Loucy (cell line): Measurements from ENCODE around the gene ABCF1.

ENCODE experiments used
- H2AFZ ChIP-seq: fragments of 200-600 bp; sonication (generic); 2 replicates; pipeline ENCODE4 v1.6.0; 2016; ENCODE audit warnings: antibody characterized with exemption, mild to moderate bottlenecking, low read length, moderate library complexity
- H3F3A ChIP-seq: fragments of 200-600 bp; 2 replicates; pipeline ENCODE4 v1.6.0; 2016; ENCODE audit warnings: antibody characterized with exemption, low read depth, mild to moderate bottlenecking
- H3K27me3 ChIP-seq: fragments of 200-600 bp; sonication (generic); 2 replicates; pipeline ENCODE4 v1.6.1; 2014; ENCODE audit warnings: low read length, mild to moderate bottlenecking; ENCODE audit not compliant: insufficient read depth, poor library complexity, severe bottlenecking
- H3K36me3 ChIP-seq: fragments of 200-600 bp; sonication (generic); 2 replicates; pipeline ENCODE4 v1.6.1; 2016; ENCODE audit warnings: low read length; ENCODE audit not compliant: insufficient read depth
- H3K4me1 ChIP-seq: fragments of 200-600 bp; sonication (generic); 2 replicates; pipeline ENCODE4 v1.5.1; 2014; ENCODE audit warnings: low read length, mild to moderate bottlenecking; ENCODE audit not compliant: insufficient read depth, poor library complexity, severe bottlenecking
- H3K4me2 ChIP-seq: fragments of 200-600 bp; sonication (generic); 2 replicates; pipeline ENCODE4 v1.6.0; 2014; ENCODE audit warnings: antibody characterized with exemption, low read length, low read depth, mild to moderate bottlenecking; ENCODE audit not compliant: poor library complexity, severe bottlenecking
- H3K4me3 ChIP-seq: fragments of 200-600 bp; sonication (generic); 2 replicates; pipeline ENCODE4 v1.5.1; 2014; ENCODE audit warnings: low read length, mild to moderate bottlenecking, mixed read lengths; ENCODE audit not compliant: poor library complexity, severe bottlenecking
- H3K79me2 ChIP-seq: fragments of 200-600 bp; sonication (generic); 2 replicates; pipeline ENCODE4 v1.6.1; 2014; ENCODE audit warnings: low read length; ENCODE audit not compliant: insufficient read depth
- H3K9ac ChIP-seq: fragments of 200-600 bp; sonication (generic); 2 replicates; pipeline ENCODE4 v1.6.0; 2014; ENCODE audit warnings: mild to moderate bottlenecking, low read depth, low read length, moderate library complexity; ENCODE audit not compliant: poor library complexity, severe bottlenecking
- H3K9me2 ChIP-seq: fragments of 200-600 bp; sonication (generic); replicated peaks from 2 replicates; pipeline ENCODE4 v1.6.1; 2016; ENCODE audit warnings: low read depth, low read length, mixed read lengths
- H3K9me3 ChIP-seq: fragments of 200-600 bp; sonication (generic); 2 replicates; pipeline ENCODE4 v1.6.1; 2014; ENCODE audit warnings: mild to moderate bottlenecking, antibody characterized with exemption, low read length, low read depth; ENCODE audit not compliant: insufficient read depth
- H4K20me1 ChIP-seq: fragments of 200-600 bp; sonication (generic); 2 replicates; pipeline ENCODE4 v1.6.0; 2014; ENCODE audit warnings: antibody characterized with exemption, low read length, mild to moderate bottlenecking; ENCODE audit not compliant: insufficient read depth, poor library complexity, severe bottlenecking
- EZH2phosphoT487 ChIP-seq: fragments of 200-600 bp; IDR thresholded peaks from 2 replicates; pipeline ENCODE4 v1.6.1; 2018; ENCODE audit warnings: antibody characterized with exemption, mild to moderate bottlenecking, moderate library complexity, borderline replicate concordance
- TF ChIP-seq, protein P1 (sequence below): fragments of 200-600 bp; sonication (generic); conservative IDR thresholded peaks from 2 replicates; pipeline ENCODE4 v1.5.1; 2014; ENCODE audit warnings: mild to moderate bottlenecking, antibody characterized with exemption, low read length

The ABCF1 gene

DNA sequence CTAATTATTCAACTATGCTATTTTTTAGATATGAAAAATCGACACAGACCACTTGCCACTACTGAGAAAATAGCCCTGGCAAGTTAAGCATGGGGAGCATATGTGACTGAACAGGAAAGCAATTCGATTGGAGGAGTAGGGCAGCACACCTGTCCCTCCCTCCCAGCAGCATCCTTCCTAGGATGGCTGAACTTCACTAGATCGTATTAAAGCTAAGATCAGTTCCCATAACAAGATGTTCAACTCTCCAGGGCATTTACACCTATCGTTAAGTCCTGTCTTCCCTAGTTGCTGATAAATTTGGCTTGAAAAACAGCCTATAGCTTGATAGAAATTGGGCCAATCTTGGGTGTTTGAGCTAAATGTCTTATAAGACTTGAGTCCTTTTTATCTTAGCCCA, 38.8 kb downstream of the ABCF1 start:
- H3K9me3 ChIP-seq = no peaks in the 10 kb centered on the region
- peaks cover 11% of the 10 kb centered on the region; the same call in 1 of the 2 replicates for H3F3A ChIP-seq
- H2AFZ ChIP-seq = no peak overlapping the region
- peaks cover under 1% of the 10 kb centered on the region for H3K27me3 ChIP-seq
- H3K4me2 ChIP-seq = no peak overlapping the region
- TF ChIP-seq, protein P1, sequence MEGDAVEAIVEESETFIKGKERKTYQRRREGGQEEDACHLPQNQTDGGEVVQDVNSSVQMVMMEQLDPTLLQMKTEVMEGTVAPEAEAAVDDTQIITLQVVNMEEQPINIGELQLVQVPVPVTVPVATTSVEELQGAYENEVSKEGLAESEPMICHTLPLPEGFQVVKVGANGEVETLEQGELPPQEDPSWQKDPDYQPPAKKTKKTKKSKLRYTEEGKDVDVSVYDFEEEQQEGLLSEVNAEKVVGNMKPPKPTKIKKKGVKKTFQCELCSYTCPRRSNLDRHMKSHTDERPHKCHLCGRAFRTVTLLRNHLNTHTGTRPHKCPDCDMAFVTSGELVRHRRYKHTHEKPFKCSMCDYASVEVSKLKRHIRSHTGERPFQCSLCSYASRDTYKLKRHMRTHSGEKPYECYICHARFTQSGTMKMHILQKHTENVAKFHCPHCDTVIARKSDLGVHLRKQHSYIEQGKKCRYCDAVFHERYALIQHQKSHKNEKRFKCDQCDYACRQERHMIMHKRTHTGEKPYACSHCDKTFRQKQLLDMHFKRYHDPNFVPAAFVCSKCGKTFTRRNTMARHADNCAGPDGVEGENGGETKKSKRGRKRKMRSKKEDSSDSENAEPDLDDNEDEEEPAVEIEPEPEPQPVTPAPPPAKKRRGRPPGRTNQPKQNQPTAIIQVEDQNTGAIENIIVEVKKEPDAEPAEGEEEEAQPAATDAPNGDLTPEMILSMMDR = no peak
- no peak for TF ChIP-seq EZH2phosphoT487
- no peaks in the 10 kb centered on the region for H3K9me2 ChIP-seq
- H4K20me1 ChIP-seq = peaks cover 48% of the 10 kb centered on the region
- peaks cover 21% of the 10 kb centered on the region for H3K4me1 ChIP-seq
- peaks cover 22% of the 10 kb centered on the region; the same call in 1 of the 2 replicates for H3K36me3 ChIP-seq
- H3K79me2 ChIP-seq = peaks cover 34% of the 10 kb centered on the region
- no peak overlapping the region for H3K9ac ChIP-seq
- no peak overlapping the region for H3K4me3 ChIP-seq

DNA sequence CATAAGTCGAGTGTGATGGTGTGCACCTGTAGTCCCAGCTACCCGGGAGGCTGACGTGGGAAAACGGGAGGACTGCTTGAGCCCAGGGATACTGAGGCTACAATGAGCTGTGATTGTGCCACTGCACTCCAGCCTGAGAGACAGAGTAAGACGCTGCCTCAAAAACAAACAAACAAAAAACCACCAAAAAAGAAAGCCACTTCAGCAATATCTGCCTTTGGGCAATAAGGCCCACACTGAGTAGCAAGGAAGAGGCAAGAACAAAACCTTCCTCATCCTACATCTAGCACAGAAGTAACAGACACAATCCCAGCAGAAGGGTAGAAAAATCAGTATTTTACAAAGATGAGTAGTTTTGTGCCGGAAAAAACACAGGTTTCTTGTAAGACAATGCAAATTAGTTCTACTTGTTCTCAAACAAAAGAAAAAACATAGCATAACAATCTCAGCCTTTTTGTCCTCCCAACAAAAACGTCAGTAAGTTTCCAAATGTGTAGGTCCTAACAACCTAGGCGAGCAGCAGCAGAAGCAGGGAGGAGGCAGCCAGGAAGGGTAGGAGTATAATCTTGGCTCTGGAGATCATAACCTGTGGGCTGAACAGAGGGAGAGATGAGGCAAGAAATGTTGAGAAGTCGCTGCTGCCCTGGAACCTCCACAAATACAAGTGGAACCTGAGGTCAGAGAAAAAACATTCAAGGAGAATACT, 40.1 kb downstream of the ABCF1 start:
- Histone ChIP-seq H3F3A (peaks cover 15% of the 10 kb centered on the region; the same call in 1 of the 2 replicates), H2AFZ (no peak overlapping the region), H3K9me2 (no peaks in the 10 kb centered on the region), H3K9ac (no peak overlapping the region), H3K9me3 (no peaks in the 10 kb centered on the region), H3K4me2 (no peak overlapping the region), H3K27me3 (peaks cover 13% of the 10 kb centered on the region), H3K4me1 (peaks cover 21% of the 10 kb centered on the region), H3K4me3 (no peak overlapping the region), H3K79me2 (peaks cover 46% of the 10 kb centered on the region), H4K20me1 (peaks cover 54% of the 10 kb centered on the region), H3K36me3 (peaks cover 21% of the 10 kb centered on the region)
- no peak for TF ChIP-seq EZH2phosphoT487
- TF ChIP-seq, protein P1 = no peak

DNA sequence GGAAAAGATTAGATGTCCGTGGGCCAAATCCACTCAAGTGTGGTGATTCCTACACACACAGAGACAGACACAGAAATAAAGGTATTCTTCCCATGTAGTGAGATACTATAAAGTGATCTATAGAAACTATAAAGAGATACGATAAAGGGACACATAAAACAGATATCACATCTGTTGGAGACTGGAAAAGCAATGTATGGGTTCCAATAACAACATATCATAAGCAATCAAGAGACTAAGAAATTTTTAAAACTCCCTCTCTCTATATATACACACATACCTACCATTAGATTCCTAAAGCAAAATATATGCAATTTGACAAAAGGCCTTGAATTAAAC, 40.6 kb downstream of the ABCF1 start:
- Histone ChIP-seq H3F3A (peaks cover 15% of the 10 kb centered on the region; the same call in 1 of the 2 replicates), H3K79me2 (peaks cover 52% of the 10 kb centered on the region)
- no peak for TF ChIP-seq EZH2phosphoT487
- TF ChIP-seq, protein P1 = no peak

More for the DNA sequence above, 40.6 kb downstream of the ABCF1 start:
- no peaks in the 10 kb centered on the region for H3K9me2 ChIP-seq
- peaks cover 18% of the 10 kb centered on the region for H3K27me3 ChIP-seq
- H3K36me3 ChIP-seq = peaks cover 21% of the 10 kb centered on the region
- no peak overlapping the region for H3K4me2 ChIP-seq
- no peaks in the 10 kb centered on the region for H3K9me3 ChIP-seq
- H2AFZ ChIP-seq = no peak overlapping the region
- H3K4me1 ChIP-seq = peaks cover 21% of the 10 kb centered on the region
- H4K20me1 ChIP-seq = peaks cover 59% of the 10 kb centered on the region
- no peak overlapping the region for H3K9ac ChIP-seq
- no peak overlapping the region for H3K4me3 ChIP-seq
